Measurements from ENCODE around the gene INTS15.

The INTS15 gene

GRCh38 chr7:6654842-6655610, 65.2 kb downstream of the INTS15 start:
- in situ Hi-C loops (cut with MboI; ENCODE audit: low sequenced_read_pairs) = no loop called here

GRCh38 chr7:6655636-6656385, 66.0 kb downstream of the INTS15 start:
- in situ Hi-C loops (cut with MboI; ENCODE audit: low sequenced_read_pairs) = no loop called here

GRCh38 chr7:6656413-6656812, 66.6 kb downstream of the INTS15 start:
- in situ Hi-C loops (cut with MboI; ENCODE audit: low sequenced_read_pairs) = no loop called here
